GM23248 (cell line): Measurements from ENCODE around the gene EIF4E2. TPM values are rescaled to one million over a fixed set of nuclear protein-coding genes. Genes with fewer than 3 reads are reported as not detected.

Experiments
- DNase-seq: peaks from one replicate; pipeline ENCODE4 v3.0.0-alpha.2; 2015
- H2AFZ ChIP-seq: fragments of 200-600 bp; sonication (generic); 2 replicates; pipeline ENCODE4 v1.6.1; 2016; ENCODE audit warnings: antibody characterized with exemption
- H3F3A ChIP-seq: fragments of 200-600 bp; sonication (generic); 2 replicates; pipeline ENCODE4 v1.6.1; 2016; ENCODE audit warnings: mild to moderate bottlenecking, antibody characterized with exemption, mixed run types; ENCODE audit not compliant: insufficient read depth
- H3K27ac ChIP-seq: fragments of 200-600 bp; sonication (generic); 2 replicates; pipeline ENCODE4 v1.5.1; 2016; ENCODE audit warnings: mild to moderate bottlenecking
- H3K27me3 ChIP-seq: fragments of 200-600 bp; sonication (generic); replicated peaks from 2 replicates; pipeline ENCODE4 v1.6.1; 2016; ENCODE audit warnings: mild to moderate bottlenecking; ENCODE audit not compliant: insufficient read depth
- H3K36me3 ChIP-seq: fragments of 200-600 bp; sonication (generic); 2 replicates; pipeline ENCODE4 v1.6.1; 2016; ENCODE audit warnings: low read depth, mild to moderate bottlenecking
- H3K4me1 ChIP-seq: fragments of 200-600 bp; sonication (generic); 2 replicates; pipeline ENCODE4 v1.6.1; 2016; ENCODE audit warnings: mild to moderate bottlenecking; ENCODE audit not compliant: insufficient read depth
- H3K4me2 ChIP-seq: fragments of 200-600 bp; sonication (generic); one replicate; pipeline ENCODE4 v1.6.1; 2016; ENCODE audit warnings: mild to moderate bottlenecking; ENCODE audit not compliant: unreplicated experiment
- H3K4me3 ChIP-seq: fragments of 200-600 bp; sonication (generic); 2 replicates; pipeline ENCODE4 v1.5.1; 2016; ENCODE audit warnings: mild to moderate bottlenecking
- H3K79me2 ChIP-seq: fragments of 200-600 bp; sonication (generic); 2 replicates; pipeline ENCODE4 v1.6.1; 2016; ENCODE audit warnings: mild to moderate bottlenecking; ENCODE audit not compliant: insufficient read depth
- H3K9ac ChIP-seq: fragments of 200-600 bp; sonication (generic); 2 replicates; pipeline ENCODE4 v1.6.1; 2016; ENCODE audit warnings: mild to moderate bottlenecking
- H3K9me2 ChIP-seq: fragments of 200-600 bp; sonication (generic); 2 replicates; pipeline ENCODE4 v1.6.1; 2016; ENCODE audit warnings: mixed run types, mild to moderate bottlenecking, moderate library complexity; ENCODE audit not compliant: insufficient read depth
- H3K9me3 ChIP-seq: fragments of 200-600 bp; sonication (generic); one replicate; pipeline ENCODE4 v1.6.1; 2017; ENCODE audit warnings: low read depth
- H4K20me1 ChIP-seq: fragments of 200-600 bp; sonication (generic); 2 replicates; pipeline ENCODE4 v1.6.0; 2016; ENCODE audit not compliant: insufficient read depth
- EZH2 ChIP-seq: fragments of 200-600 bp; sonication (generic); IDR thresholded peaks from 2 replicates; pipeline ENCODE4 v1.6.1; 2018; ENCODE audit warnings: antibody characterized with exemption, mild to moderate bottlenecking; ENCODE audit not compliant: insufficient read depth, poor library complexity, severe bottlenecking
- EZH2phosphoT487 ChIP-seq: fragments of 200-600 bp; sonication (generic); IDR thresholded peaks from 2 replicates; pipeline ENCODE4 v1.6.1; 2018; ENCODE audit warnings: antibody characterized with exemption, moderate library complexity, mild to moderate bottlenecking, low read depth; ENCODE audit not compliant: insufficient read depth
- WGBS, 2 experiments: methylation state at CpG; one replicate each; pipeline ENCODE4 v1.1.6; 2015 to 2017; ENCODE audit warnings: low lambda C conversion rate in 2 of 2, low coverage in 1 of 2; ENCODE audit errors: missing lambda C conversion rate in 2 of 2; 5-methylcytosine and 5-hydroxymethylcytosine counted together
- in situ Hi-C: fragments of 300-500 bp; cut with MboI; formaldehyde crosslinking; loops from 2 replicates; pipeline ENCODE4 v1.15.0; 2020
- polyA plus RNA-seq: library from polyadenylated mRNA; unstranded; fragments of >200 nt; fragmentation: Nextera tagmentation; extraction: Ambion mirVana; gene quantifications from 2 replicates; pipeline ENCODE4 v1.2.1, GENCODE V29; 2016
- total RNA-seq: library from RNA; depleted of rRNA; stranded (reverse); fragments of >200 nt; shearing (Covaris generic); gene quantifications from 2 replicates; pipeline ENCODE4 v1.2.3, GENCODE V29; 2014

EIF4E2 gene
- total and polyA plus RNA-seq, 2 experiments from 2014 or later: 82.8 to 147 TPM

GRCh38 chr2:232584238-232584637 is 33.7 kb downstream of the EIF4E2 start:
- DNase-seq: no peak
- H3K9me3 ChIP-seq: no peaks in the 10 kb centered on the region
- no peak overlapping the region for H3K9ac ChIP-seq
- in situ Hi-C loops: no loop called here
- H3K27me3 ChIP-seq: no peaks in the 10 kb centered on the region
- H3K36me3 ChIP-seq: no peaks in the 10 kb centered on the region; the same call in 1 of the 2 replicates
- H3K4me2 ChIP-seq: no peak overlapping the region
- 80 to 84% methylated on average over 6 of the region's 6 CpGs for WGBS, 2 experiments
- no peak overlapping the region for H2AFZ ChIP-seq
- H3K4me1 ChIP-seq: peaks cover 2% of the 10 kb centered on the region
- no peaks in the 10 kb centered on the region for H3K9me2 ChIP-seq
- H3K79me2 ChIP-seq: no peaks in the 10 kb centered on the region
- H3K4me3 ChIP-seq: no peak overlapping the region
- TF ChIP-seq EZH2phosphoT487 (no peak), EZH2 (no peak)
- no peak overlapping the region for H3K27ac ChIP-seq
- H4K20me1 ChIP-seq: no peaks in the 10 kb centered on the region
- peaks cover 7% of the 10 kb centered on the region; the same call in 1 of the 2 replicates for H3F3A ChIP-seq

GRCh38 chr2:232586943-232587505 is 36.5 kb downstream of the EIF4E2 start:
- H3F3A ChIP-seq: peaks cover 8% of the 10 kb centered on the region; the same call in 1 of the 2 replicates
- no peak overlapping the region for H3K4me3 ChIP-seq
- in situ Hi-C loops: no loop called here
- no peaks in the 10 kb centered on the region for H3K79me2 ChIP-seq
- H3K36me3 ChIP-seq: no peaks in the 10 kb centered on the region; the same call in 1 of the 2 replicates
- DNase-seq: no peak
- no peak overlapping the region for H3K27ac ChIP-seq
- no peak overlapping the region for H2AFZ ChIP-seq
- H3K9me3 ChIP-seq: no peaks in the 10 kb centered on the region
- TF ChIP-seq EZH2phosphoT487 (no peak), EZH2 (no peak)
- WGBS, 2 experiments: 66 to 71% methylated on average over 5 of the region's 5 CpGs
- no peaks in the 10 kb centered on the region for H4K20me1 ChIP-seq
- H3K4me2 ChIP-seq: no peak overlapping the region
- no peaks in the 10 kb centered on the region for H3K9me2 ChIP-seq
- no peak overlapping the region for H3K9ac ChIP-seq
- H3K27me3 ChIP-seq: no peaks in the 10 kb centered on the region
- H3K4me1 ChIP-seq: peaks cover 4% of the 10 kb centered on the region

- Histone ChIP-seq H3K27ac (no peak overlapping the region), H3K9ac (no peak overlapping the region), H3K27me3 (no peaks in the 10 kb centered on the region), H3K36me3 (no peaks in the 10 kb centered on the region; the same call in 1 of the 2 replicates), H3K4me2 (no peak overlapping the region), H4K20me1 (no peaks in the 10 kb centered on the region), H3K4me3 (no peak overlapping the region), H2AFZ (no peak overlapping the region), H3F3A (peaks cover 12% of the 10 kb centered on the region), H3K9me3 (no peaks in the 10 kb centered on the region), H3K9me2 (no peaks in the 10 kb centered on the region), H3K4me1 (peaks cover 8% of the 10 kb centered on the region), H3K79me2 (no peaks in the 10 kb centered on the region)
- TF ChIP-seq EZH2phosphoT487 (no peak), EZH2 (no peak)
- in situ Hi-C loops: no loop called here
- DNase-seq: no peak
- 76 to 81% methylated on average over 7 of the region's 7 CpGs for WGBS, 2 experiments
Measured at GRCh38 chr2:232587512-232587911, 37.0 kb downstream of the EIF4E2 start.

GRCh38 chr2:232588031-232588430 is 37.5 kb downstream of the EIF4E2 start:
- no peak overlapping the region for H3K4me3 ChIP-seq
- H3K9ac ChIP-seq: no peak overlapping the region
- no peak for TF ChIP-seq EZH2
- TF ChIP-seq EZH2phosphoT487: no peak
- H3K79me2 ChIP-seq: no peaks in the 10 kb centered on the region
- no peaks in the 10 kb centered on the region for H3K27me3 ChIP-seq
- H3K36me3 ChIP-seq: no peaks in the 10 kb centered on the region; the same call in 1 of the 2 replicates
- H2AFZ ChIP-seq: no peak overlapping the region
- no peaks in the 10 kb centered on the region for H3K9me2 ChIP-seq
- 79 to 91% methylated on average over 5 to 6 of the region's 8 CpGs for WGBS, 2 experiments
- peaks cover 13% of the 10 kb centered on the region for H3K4me1 ChIP-seq
- H4K20me1 ChIP-seq: no peaks in the 10 kb centered on the region
- no peak overlapping the region for H3K27ac ChIP-seq
- no peak overlapping the region for H3K4me2 ChIP-seq
- DNase-seq: no peak
- peaks cover 17% of the 10 kb centered on the region for H3F3A ChIP-seq
- in situ Hi-C loops: no loop called here
- no peaks in the 10 kb centered on the region for H3K9me3 ChIP-seq
